HG03575 (cell line): Measurements from ENCODE around the gene CTAG1B.
"Not testable (repeated sequence)": the region's sequence is repeated elsewhere in the genome, so short reads cannot be mapped to it uniquely, and the experiment has no call there.

Source experiments
- ATAC-seq: cut with Tn5 transposase; IDR thresholded peaks from one replicate; pipeline ENCODE4 v1.9.1; 2021; ENCODE audit not compliant: unreplicated experiment, insufficient number of reproducible peaks, low FRiP score; ENCODE audit errors: extremely low read depth

The CTAG1B gene

DNA sequence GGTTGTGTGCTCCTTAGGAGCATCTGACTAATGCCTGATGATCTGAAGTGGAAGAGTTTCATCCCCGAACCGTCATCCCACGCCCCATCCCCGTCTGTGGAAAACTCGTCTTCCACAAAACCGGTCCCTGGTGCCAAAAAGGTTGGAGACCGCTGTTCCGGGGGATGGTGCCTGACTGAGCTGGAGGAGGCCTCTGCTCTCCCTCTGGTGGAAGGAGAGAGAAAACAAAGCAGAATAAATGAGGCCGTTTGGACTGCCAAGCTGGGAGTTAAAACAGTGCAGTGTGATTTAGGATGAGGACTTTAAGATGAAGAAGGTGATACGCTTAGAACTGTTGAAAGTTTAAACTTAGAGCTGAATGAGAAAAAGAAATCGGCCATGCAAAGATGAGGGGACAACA, 14.6 kb upstream of the CTAG1B start:
- ATAC-seq, result not testable (repeated sequence)

DNA sequence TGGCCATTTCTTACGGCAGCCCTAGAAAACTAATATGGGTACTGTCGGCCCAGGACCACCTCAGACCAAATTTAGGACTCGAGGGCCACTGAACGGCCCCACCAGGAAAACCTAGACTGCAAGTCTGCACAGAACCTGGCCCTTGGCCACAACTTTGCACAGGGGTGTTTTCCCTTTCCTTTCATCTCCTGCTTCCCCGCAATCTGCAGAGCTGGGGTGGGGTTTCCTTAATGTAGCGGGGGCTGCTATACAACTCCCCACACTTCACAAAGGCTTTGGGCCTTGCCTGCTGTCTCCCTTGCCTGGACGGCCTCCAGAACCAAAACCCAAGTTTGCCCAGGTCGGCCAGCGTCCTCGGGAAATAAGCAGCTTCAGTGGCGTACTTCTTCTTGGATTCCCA, 11.9 kb upstream of the CTAG1B start:
- not testable (repeated sequence) for ATAC-seq

GRCh38 chrX:154628960-154629359, 9.9 kb upstream of the CTAG1B start:
- not testable (repeated sequence) for ATAC-seq

DNA sequence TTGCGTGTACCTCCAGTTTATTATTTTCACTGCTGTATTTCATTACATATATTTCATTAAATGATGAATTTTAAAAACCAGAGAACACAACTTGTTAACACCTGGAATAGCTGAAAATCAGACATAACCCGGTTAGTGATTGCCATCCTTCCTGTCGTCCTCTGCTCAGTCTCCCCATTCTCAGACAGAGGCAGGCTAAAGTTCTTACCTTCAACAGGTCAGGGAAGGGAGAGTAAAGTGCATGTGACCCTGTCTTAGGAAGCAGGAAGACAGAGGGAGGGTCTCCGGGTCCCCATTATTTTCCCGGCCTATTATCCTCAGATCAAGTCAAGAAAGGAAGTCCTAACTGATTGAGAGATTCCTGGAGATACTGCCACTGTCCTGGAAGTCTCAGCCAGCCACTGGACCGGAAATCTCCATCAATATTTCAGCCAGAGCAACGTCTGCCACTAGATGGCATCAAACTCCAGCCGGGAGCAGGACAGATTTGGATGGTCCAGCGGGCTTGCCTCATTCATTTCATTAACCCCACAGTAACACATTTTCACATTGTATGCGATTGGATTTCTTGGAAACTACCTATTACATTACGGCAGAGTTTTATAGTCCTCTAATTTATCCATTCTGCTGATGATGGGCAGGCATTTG, 1.8 kb upstream of the CTAG1B start:
- ATAC-seq, result not testable (repeated sequence)

- ATAC-seq, result not testable (repeated sequence)
Measured at GRCh38 chrX:154613586-154613985, 5.5 kb downstream of the CTAG1B start.

DNA sequence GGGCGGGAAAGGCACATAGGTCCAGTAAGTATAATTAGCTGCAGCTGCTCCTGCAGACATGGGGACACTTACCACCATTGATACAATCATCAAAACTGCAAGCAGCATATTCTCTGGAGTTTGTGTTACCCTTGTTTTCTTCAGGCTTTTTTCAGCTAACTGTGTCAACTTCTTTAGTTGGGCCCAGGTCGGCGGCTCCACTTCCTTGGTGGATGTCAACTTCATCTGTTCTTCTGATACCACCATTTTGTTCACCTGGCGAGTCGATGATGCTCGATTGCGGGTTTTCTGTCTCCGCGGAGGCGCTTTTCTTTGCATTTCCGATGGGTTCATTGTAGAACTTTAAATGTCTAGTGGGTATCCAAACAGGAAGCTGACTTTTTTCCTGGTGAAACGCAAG, 7.9 kb downstream of the CTAG1B start:
- not testable (repeated sequence) for ATAC-seq

GRCh38 chrX:154608823-154609222, 10.3 kb downstream of the CTAG1B start:
- not testable (repeated sequence) for ATAC-seq

DNA sequence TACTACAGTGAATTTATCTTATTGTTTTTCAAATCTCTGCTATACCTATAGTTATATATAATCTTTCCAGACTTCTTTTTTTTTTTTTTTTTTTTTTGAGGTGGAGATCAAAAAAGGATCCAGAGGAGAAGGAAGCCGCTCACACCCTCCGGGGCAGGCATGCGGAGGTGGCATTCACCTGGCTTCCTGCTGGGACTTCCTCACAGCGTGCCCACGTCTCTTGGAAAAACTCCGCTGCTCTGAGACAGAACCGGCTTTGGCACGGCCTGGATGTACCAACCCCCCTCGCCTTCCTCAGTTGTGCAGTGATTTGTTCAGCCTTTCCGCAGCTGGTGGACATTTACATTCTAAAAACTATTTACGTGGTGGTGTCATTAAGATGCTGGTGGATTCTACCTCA, 11.1 kb downstream of the CTAG1B start:
- ATAC-seq, result not testable (repeated sequence)

GRCh38 chrX:154607370-154607769, 11.7 kb downstream of the CTAG1B start:
- no peak for ATAC-seq

- ATAC-seq, result no peak
Measured at GRCh38 chrX:154605566-154605965, 13.5 kb downstream of the CTAG1B start.

GRCh38 chrX:154603438-154604430, 15.3 kb downstream of the CTAG1B start:
- ATAC-seq, result no peak

DNA sequence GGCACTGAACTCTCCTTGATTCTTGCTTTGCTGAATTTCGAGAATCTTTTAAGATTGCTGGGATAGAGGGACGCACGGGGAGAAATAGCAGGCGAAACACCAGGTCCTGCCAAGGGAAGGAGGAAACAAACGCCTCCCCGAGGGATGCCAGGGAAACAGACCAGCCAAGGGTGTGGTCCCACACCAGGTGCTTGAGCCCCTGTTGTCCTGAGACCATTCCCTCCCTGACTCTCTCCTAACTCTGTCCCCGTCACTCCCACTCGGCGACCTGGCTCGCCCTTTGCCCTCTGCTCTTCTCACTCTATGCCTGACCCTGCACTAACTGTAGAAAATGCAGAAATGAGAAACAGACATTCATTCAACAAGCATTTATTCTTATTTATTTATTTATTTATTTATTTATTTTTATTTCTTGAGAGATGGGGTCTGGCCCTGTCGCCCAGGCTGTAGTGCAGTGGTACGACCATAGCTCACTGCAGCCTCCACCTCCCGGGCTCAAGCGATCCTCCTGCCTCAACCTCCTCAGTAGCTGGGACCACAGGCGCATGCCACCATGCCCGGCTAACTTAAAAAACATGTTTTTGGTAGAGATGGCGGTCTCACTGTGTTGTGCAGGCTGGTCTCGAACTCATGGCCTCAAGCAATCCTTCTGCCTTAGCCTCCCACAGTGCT, 16.2 kb downstream of the CTAG1B start:
- no peak for ATAC-seq

- no peak for ATAC-seq
Measured at GRCh38 chrX:154602226-154602625, 16.9 kb downstream of the CTAG1B start.

DNA sequence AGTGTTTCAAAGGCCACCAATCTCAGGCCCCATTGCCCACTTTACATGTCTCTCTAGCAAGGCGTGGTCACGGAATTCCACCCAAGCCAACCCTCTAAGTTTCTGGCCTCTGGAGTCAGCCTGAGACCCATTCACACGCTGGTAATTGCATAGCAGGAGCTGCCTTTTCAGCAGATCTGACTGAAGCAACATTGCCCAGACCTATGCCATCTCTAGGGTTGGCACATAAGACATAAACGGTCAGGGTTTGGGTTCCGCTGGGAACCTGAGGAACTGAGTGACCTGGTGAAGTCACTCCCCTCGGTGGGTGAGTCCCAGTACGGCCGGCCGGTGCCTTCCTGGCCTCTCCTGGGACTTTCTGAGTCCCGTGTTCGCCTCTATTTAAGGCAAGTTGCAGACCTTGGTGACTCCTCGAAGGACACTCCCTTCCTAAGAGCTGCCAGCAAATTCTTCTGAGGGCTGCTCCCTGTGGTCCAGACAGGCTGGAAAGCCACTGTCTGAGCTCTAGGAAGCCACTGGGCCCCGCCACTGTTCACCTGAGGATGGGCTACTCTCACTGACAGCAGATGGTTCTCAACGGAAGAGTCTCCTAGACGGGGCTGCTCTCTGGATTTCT, 18.2 kb downstream of the CTAG1B start:
- ATAC-seq, result no peak

- no peak for ATAC-seq
Measured at GRCh38 chrX:154599531-154599930, 19.6 kb downstream of the CTAG1B start.

GRCh38 chrX:154598656-154599055, 20.4 kb downstream of the CTAG1B start:
- ATAC-seq, result no peak

GRCh38 chrX:154597221-154597620, 21.9 kb downstream of the CTAG1B start:
- ATAC-seq, result no peak

DNA sequence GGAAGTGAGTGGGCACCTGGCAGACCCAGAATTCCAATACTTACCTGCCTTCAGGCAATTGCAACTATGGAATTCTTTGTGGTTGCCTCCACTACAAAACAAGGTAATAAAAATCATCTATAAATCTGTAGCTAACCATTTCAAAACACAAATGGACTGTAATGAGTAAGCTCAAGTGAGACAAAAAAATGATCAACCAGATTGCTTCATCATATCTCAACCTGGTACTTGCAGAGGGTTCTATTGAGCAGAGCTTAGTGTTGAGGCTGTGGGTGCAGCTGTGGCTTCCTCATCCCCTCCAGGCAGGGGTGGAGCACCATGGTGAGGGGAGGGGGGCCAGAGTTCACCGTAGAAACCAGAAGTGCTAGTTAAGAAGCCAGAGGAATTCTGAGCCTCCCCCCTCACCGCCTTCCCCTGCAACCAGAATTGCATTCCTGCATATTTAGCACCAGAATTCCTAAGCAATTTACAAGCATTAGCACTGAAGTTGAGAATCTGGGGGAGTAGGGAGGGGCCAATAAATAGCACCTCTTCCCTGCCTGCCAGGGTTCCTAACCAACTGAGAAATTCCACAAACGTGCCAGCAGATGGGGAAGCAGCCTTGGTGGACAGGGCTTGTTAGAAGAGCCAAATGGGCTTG, 22.7 kb downstream of the CTAG1B start:
- ATAC-seq, result no peak
